ENCODE data around the gene SH3GL2. TPM values are rescaled to one million over a fixed set of nuclear protein-coding genes. Genes with fewer than 3 reads are reported as not detected.

The SH3GL2 gene
- polyA plus RNA-seq, 3 donors: not detected

GRCh38 chr9:17536027-17536426 is 42.8 kb upstream of the SH3GL2 start:
- DNase-seq: no peak
- H3K36me3 Mint-ChIP-seq: no peaks in the 10 kb centered on the region
- H3K36me3 ChIP-seq (replicated peaks in 1 of 2; ENCODE audit: control insufficient read depth in 1 of 2, insufficient read depth in 2 of 2, low read length in 2 of 2): no peaks in the 10 kb centered on the region
- peaks cover 7 to 19% (median 10%) of the 10 kb centered on the region in 7 donors for H3K9me3 Mint-ChIP-seq
- no peak overlapping the region for H3K27ac ChIP-seq (ENCODE audit: low read depth in 1 of 2, low read length in 2 of 2)
- H3K4me1 ChIP-seq (ENCODE audit: control insufficient read depth in 1 of 2, insufficient read depth in 2 of 2, low read length in 2 of 2): no peaks in the 10 kb centered on the region
- no peaks in the 10 kb centered on the region for H3K4me1 Mint-ChIP-seq
- no peak overlapping the region for H3K9ac ChIP-seq (ENCODE audit: insufficient read depth, low read length, poor library complexity, severe bottlenecking)
- TF ChIP-seq CTCF (IDR thresholded peaks at IDR 0.05): no peak
- H3K27me3 ChIP-seq (ENCODE audit: control insufficient read depth in 2 of 2, insufficient read depth in 2 of 2, low read length in 2 of 2): no peaks in the 10 kb centered on the region
- no peaks in the 10 kb centered on the region for H3K79me2 ChIP-seq (ENCODE audit: insufficient read depth, low read length)
- no peak overlapping the region for H2AFZ ChIP-seq (ENCODE audit: insufficient read depth, low read depth, low read length, poor library complexity, severe bottlenecking)
- H3K4me3 Mint-ChIP-seq: no peak overlapping the region
- intact Hi-C loops (cut with micrococcal nuclease): no loop called here
- H3K4me3 ChIP-seq (replicated peaks in 1 of 3; ENCODE audit: low read depth in 2 of 3, low read length in 3 of 3): no peak overlapping the region
- 90% methylated on average over 2 of the region's 7 CpGs for WGBS (ENCODE audit: insufficient coverage)
- H3K27ac Mint-ChIP-seq: no peak overlapping the region
- H3K27me3 Mint-ChIP-seq (ENCODE audit: low read depth in 3 of 3): peaks cover 0 to 2% (median 2%) of the 10 kb centered on the region in 3 donors
- H4K20me1 ChIP-seq (ENCODE audit: insufficient read depth, low read length): no peaks in the 10 kb centered on the region
- H3K4me2 ChIP-seq (replicated peaks; ENCODE audit: extremely low read depth, low read length, poor library complexity, severe bottlenecking): no peak overlapping the region
- H3K9me3 ChIP-seq (replicated peaks in 1 of 2; ENCODE audit: control insufficient read depth in 1 of 2, insufficient read depth in 1 of 2, low read length in 2 of 2): peaks cover 0 to 2% of the 10 kb centered on the region in 2 donors

GRCh38 chr9:17551023-17551422 is 27.8 kb upstream of the SH3GL2 start:
- Mint-ChIP-seq H3K27me3 (ENCODE audit: low read depth in 3 of 3) (peaks cover 0 to 2% (median 1%) of the 10 kb centered on the region in 3 donors), H3K4me3 (no peak overlapping the region), H3K4me1 (no peaks in the 10 kb centered on the region), H3K9me3 (peaks cover 3 to 9% (median 6%) of the 10 kb centered on the region in 7 donors), H3K27ac (no peak overlapping the region), H3K36me3 (no peaks in the 10 kb centered on the region)
- H3K27ac ChIP-seq (ENCODE audit: low read depth in 1 of 2, low read length in 2 of 2): no peak overlapping the region
- no peak overlapping the region for H3K9ac ChIP-seq (ENCODE audit: insufficient read depth, low read length, poor library complexity, severe bottlenecking)
- H3K9me3 ChIP-seq (replicated peaks in 1 of 2; ENCODE audit: control insufficient read depth in 1 of 2, insufficient read depth in 1 of 2, low read length in 2 of 2): no peaks in the 10 kb centered on the region
- H3K4me3 ChIP-seq (replicated peaks in 1 of 3; ENCODE audit: low read depth in 2 of 3, low read length in 3 of 3): no peak overlapping the region
- no peaks in the 10 kb centered on the region for H3K36me3 ChIP-seq (replicated peaks in 1 of 2; ENCODE audit: control insufficient read depth in 1 of 2, insufficient read depth in 2 of 2, low read length in 2 of 2)
- WGBS (ENCODE audit: insufficient coverage): no CpG with 5 or more reads among the region's 2 CpGs
- H3K4me2 ChIP-seq (replicated peaks; ENCODE audit: extremely low read depth, low read length, poor library complexity, severe bottlenecking): no peak overlapping the region
- H3K79me2 ChIP-seq (ENCODE audit: insufficient read depth, low read length): no peaks in the 10 kb centered on the region
- no peak overlapping the region for H2AFZ ChIP-seq (ENCODE audit: insufficient read depth, low read depth, low read length, poor library complexity, severe bottlenecking)
- TF ChIP-seq CTCF (IDR thresholded peaks at IDR 0.05): no peak
- intact Hi-C loops (cut with micrococcal nuclease): no loop called here
- no peaks in the 10 kb centered on the region for H3K4me1 ChIP-seq (ENCODE audit: control insufficient read depth in 1 of 2, insufficient read depth in 2 of 2, low read length in 2 of 2)
- no peak for DNase-seq
- no peaks in the 10 kb centered on the region for H4K20me1 ChIP-seq (ENCODE audit: insufficient read depth, low read length)
- no peaks in the 10 kb centered on the region for H3K27me3 ChIP-seq (ENCODE audit: control insufficient read depth in 2 of 2, insufficient read depth in 2 of 2, low read length in 2 of 2)
